GM19397 (cell line): Measurements from ENCODE around the gene TEP1.
"Not testable (repeated sequence)": the region's sequence is repeated elsewhere in the genome, so short reads cannot be mapped to it uniquely, and the experiment has no call there.

Experiments used
- ATAC-seq: cut with Tn5 transposase; IDR thresholded peaks from one replicate; pipeline ENCODE4 v1.9.1; 2021; ENCODE audit warnings: mild to moderate bottlenecking, moderate library complexity; ENCODE audit not compliant: unreplicated experiment

The TEP1 gene

DNA sequence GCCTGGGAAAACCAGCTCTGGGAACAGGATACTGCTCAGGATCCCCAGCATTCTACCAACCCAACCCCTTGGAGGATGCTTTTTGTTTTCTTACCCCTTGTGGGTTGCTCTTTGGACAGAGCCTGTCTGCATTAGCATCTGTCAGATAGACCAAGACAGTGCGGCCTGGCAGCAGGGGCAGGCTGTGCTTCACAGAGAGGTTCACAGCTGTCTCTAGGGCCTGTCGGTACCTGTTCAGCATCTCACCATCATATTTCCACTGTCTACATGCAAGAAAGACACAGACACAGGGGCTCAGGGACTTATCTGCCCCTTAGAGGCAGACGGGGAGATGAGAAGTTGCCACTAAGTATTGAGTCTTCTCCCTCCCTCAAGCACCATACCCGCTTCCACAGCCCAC, 21.8 kb downstream of the TEP1 start:
- ATAC-seq: no peak

DNA sequence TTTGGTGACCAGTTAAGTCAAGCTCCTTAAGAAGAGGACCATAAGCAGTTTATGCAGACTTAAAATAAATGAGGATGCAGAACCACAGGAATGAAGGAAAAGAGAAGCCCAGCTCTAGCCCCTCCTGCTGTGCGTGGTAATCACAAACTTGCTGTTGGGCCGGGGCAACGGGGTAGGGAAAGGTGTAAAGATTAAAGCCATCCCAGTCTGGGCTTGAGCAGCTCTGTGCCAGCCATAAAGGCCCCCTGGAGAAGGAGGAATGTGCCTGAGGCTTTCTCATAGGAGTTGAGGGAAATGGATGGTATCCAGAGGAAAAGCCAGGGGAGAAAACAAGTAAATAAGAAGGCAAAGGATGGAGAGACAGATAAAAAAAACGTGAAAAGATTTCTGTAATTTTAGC, 25.1 kb downstream of the TEP1 start:
- no peak for ATAC-seq

DNA sequence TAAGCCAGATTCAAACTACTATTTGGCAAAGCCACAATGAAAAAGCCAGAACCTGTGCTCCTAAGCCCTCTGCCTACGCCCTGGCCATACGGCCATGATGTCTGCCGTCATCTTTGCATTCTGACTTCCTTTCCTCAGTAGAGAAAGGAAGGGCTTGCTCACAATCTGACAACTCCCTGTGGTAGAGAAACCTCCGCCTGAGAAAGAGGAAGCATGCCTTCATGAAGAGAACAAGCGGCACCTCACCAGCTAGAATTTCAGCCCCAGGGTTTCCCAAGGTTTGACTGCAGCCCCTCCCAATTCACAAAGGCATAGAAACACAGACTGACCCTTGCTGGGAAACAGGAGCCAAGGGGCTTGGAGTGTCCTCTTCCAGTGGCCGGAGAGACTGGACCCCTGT, 25.7 kb downstream of the TEP1 start:
- no peak for ATAC-seq

DNA sequence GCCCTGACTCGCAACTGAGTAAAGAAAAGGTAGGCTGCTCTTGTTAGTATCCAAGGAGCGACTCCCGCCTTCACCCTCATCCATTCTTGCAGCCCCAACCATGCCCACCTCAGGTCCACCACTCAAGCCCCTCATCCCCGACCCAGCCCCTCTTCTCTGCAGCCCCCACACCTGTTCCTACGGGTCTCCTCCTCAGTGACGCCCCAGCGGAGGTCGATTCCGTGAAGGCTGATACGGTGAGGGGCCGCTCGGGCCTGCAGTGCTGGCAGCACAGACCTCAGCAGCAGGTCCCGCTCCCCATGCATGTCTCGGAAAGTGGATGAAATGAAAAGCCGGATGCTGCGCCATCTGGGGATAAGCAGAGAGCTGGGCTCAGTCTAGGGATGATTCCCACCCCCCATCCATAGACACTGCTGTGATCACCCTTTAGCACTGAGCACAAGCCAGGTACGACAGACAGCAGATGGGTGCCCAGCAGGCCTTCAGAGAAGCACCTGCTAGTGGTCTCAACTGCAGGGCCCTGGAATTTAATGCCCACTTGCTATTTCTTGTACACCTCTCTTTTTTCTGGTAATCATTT, 26.9 kb downstream of the TEP1 start:
- no peak for ATAC-seq

DNA sequence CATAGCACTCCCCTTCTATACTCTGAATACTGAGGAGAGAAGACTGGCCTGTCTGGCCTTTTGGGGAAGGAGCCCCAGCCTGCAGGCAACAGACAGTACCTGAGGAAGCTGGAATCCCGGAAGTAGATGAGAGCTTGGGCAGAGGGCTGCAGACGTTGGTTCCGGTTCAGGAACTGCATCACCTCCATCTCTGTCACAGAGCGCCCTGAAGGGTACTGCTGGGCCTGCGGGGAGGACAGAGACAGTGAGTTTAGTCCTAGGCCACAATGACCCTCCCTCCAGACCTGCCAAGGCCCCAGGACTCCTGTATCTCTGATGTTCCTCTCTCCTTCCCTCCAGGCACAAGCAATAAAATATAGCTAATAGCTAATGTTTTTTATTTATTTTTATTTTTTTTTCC, 28.4 kb downstream of the TEP1 start:
- ATAC-seq: no peak

DNA sequence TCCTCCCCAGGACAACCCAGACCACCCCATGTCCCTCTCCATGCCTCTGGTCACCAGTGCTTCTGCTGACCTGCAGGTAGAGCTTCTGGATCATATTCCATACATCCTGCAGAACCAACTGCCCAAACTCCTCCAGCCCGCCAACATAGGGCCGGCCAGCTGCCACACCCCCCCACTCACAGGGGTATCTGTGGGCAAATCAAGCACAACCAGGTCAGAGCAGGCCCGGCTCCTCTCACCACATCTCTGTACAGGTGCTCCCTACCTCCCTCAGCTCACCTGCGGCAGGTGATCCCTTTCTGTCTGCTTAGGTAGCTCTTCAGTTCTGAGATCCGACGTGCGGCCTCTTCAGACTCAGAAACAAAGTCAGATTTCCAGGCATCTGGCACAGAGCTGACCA, 29.0 kb downstream of the TEP1 start:
- no peak for ATAC-seq

DNA sequence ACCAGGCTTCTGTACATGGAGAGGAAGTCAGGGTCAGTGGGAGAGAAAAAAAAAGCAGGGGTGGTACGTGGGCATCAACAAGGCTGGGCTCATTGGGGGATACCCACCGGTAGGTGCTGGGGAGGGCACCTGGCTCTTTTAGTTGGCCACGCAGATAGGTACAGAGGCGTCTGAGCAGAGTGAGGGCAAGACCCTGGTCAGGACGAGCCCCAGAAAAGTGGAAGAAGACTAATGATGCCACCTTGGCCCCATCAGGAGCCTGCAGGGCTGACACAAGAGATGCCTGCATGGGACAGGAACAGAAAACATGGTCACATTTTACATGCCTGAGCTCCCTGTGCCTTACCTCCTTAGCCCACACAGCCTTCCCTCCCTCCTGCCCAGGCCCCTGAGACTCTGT, 29.7 kb downstream of the TEP1 start:
- no peak for ATAC-seq

DNA sequence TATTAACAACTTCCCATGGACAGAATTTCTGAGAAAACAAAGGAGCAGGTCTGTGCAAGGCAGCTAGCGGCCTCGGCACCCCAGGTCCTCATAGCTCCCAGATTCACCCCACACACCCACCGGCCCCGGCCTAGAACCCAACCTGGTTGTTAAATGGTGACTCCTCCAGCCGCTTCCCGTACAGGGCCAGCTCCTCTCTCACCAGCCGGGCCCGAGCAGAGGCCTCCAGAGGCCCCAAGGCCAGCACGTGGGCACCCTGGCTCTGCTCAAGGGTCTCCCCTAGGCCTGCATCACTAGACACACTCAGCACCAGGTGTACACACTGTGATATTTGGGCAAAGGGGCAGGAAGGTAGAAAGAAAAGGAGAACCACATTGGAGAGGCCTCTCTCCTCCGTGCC, 30.3 kb downstream of the TEP1 start:
- no peak for ATAC-seq

DNA sequence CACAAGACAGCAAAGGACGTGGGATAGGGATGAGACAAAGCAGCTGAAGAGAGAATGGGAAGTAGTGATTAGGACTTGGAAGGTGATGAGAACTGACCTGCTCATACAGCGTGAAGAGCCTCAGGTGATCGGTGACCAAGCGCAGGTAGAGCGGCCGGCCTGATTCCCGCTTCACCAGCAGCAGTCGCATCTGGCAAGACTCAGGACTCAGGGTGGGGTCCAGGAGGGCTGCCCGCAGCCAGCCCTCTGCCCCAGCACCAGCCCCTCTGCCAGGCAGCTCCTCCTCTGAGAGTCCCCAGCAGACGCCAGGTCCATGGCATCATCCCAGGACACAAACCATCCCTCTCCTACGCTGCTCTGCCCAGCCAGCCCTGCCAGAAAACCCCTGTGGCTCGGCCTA, 30.8 kb downstream of the TEP1 start:
- ATAC-seq: no peak

DNA sequence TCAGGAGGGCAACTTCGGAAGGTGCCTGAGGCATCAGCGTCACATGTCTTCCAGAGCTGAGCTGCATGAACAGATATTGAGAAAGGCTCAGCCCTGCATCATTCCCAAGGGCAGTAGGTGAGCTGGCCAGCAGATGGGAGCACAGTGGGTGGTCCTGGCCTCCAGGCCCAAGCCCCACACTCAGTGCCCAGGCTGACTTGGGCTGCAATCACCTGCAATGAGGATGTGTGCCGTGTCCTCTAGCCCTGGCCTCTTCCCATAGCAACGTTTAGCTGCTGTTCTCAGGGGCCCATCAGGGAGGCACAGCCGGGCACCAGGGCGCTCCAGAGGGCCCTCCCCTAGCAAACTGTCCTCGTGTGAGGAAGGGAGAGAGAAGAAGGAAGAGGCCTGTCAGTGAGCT, 32.0 kb downstream of the TEP1 start:
- ATAC-seq: no peak

DNA sequence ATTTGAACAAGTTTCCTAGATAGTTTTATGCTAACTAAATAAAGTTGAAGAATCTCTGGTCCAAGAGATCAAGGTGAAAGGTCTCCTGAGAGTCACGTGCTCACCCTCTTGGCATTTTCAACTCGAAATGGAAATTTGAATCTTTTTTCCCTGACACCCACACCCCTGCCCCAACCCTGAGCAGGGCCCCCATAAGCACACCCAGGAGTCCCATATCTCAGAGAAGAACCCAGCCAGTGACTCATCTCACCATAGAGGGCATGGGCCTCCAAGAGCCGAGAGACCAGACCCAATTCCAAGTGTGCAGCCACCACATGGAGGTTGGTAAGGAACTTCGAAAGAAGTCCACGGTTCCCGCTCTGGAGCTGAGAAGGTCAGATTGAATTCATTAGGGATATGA, 32.6 kb downstream of the TEP1 start:
- ATAC-seq: no peak

DNA sequence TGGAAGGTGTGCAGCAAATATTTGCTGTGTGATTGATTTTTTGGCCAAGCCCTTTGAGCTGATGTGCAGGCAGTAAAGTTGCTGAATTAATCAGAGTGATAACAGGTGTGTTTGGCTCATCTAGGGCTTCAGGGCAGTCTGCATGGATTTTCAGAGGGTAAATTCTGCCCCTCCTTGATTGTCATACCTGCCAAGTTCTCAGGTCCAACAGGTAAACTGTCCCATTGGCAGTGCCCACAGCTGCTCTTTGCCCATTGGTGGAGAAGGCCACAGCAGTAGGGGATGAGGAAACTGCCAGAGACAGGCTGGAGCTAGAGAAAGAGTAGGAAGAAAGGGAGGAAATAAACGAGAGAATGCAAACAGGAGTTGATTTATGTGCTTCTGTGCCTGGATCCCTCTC, 33.6 kb downstream of the TEP1 start:
- no peak for ATAC-seq

DNA sequence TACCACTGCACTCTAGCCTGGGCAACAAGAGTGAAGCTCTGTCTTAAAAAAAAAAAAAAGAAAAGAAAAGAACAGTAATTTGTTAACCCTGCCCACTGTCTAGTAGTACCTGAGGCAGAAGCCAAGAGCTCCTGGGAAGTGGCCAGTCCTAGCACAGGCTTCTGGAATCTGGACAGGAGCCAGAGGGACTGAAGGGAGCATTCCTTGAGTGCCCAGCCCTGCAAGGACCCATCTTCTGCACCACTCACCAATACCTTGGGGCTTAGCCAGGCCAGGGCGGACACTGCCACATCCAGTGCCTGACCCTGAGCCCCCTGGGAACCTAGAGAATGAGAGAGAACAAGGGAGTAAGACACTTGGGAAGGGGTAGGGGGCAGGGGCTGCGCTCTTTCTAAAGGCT, 36.1 kb downstream of the TEP1 start:
- no peak for ATAC-seq

DNA sequence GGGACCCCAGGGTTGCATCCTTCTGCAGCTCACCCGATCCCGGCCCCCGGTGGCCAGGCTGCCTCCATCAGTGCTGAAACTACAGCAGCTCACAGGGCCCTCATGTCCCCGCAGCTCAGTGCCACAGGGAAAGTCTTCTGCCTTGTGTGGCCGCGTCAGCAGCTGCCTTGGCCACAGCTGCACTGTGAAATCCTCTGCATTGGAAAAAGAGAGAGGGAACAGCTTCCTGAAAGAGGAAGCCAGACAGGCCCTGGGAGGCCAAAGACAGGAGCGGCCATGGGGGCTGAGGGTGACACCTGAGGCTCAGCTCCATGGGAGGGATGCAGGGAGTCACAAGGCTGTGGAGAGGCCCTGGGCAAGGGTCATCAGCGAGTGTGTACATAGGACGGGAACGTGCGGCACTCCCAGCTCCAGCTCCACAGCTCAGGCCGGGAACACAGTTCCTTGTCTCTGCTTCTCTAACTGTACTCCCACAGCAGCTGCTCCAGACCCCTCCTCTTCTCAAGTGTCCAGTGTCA, 37.2 kb downstream of the TEP1 start:
- no peak for ATAC-seq

DNA sequence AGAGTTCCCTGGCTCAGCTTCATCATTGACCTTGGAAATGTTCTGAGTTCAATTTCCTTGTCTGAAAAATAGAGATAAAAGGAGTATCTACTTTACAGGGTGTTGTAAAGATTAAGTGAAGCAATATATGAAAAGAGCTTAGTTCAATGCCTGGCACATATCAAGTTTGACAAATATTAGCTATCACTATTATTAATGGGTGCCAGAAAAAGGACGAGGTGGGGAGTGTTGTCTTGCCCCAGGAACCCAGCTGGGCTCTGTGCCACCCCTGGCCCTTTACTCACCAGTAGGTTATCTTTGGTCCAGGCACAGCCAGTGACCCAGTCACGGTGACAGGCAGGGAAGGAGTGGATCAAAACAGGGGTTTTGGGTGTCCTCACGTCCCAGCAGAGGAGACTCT, 37.8 kb downstream of the TEP1 start:
- ATAC-seq: no peak

DNA sequence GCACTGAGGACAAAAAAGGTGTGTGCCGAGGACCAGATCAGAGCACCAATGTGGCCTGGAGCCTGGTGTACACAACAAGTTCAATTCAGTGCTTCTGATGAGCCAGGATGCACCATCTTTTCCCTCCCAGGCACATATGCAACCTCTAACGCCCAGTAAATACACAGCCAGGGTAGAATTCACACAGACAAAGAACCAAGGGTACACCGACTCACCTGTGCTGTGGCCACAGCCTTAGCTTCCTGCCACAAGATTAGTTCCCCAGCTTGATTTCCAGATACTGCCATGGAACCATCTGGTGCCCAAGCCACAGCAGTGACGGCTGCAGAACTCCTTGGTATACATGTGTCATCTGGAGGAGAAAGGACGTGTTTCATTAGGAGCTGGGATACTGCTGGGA, 40.5 kb downstream of the TEP1 start:
- ATAC-seq: no peak

DNA sequence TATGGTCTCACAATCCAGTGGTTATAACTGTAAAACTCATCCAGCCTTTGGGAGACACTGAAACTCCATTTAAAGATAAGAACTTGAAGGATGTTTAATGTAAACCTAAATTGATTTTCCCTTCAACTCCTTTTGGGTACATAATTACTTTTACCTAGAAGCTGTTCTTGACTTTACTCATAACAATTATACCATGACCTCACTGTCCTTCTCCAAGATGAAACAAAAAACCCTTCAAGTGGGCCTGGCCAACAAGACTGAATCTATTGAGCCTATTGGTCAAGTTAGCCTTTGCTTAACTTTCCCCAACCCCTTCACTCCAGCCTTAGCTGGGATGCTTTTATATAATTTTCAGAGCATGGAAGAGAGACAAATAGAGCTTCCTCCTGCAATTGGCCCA, 47.4 kb downstream of the TEP1 start:
- ATAC-seq: no peak

DNA sequence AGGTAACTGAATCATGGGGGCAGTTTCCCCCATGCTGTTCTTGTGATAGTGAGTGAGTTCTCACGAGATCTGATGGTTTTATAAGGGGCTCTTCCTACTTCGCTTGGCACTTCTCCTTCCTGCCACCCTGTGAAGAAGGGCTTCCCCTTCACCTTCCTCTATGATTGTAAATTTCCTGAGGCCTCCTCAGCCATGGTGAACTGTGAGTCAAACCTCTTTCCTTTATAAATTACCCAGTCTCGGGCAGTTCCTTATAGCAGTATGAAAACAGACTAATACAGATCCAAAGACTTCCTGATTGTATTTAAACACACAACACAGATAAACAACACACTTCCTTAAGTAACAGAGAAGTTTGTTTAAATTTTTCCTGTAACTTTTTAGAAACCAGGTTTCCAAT, 54.8 kb downstream of the TEP1 start:
- ATAC-seq: not testable (repeated sequence)

DNA sequence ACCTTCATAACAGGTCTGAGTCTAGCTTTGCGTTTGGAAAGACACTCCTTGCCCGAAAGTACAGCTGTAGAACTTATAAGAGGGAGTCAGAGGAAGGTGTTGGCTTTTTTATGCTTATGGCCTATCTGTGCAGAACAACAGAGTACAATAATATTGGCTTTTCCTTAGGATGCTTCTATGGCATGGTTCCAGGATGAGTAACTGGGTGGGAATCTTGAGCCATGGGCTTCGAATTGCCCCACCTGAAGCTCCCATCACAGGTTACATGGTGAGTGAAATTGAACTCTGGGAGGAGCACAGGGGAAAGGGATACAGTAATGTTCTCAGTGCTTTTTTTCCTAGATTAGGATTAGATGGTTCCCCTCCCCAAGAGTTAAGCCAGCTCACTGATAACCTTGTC, 56.9 kb downstream of the TEP1 start:
- no peak for ATAC-seq

DNA sequence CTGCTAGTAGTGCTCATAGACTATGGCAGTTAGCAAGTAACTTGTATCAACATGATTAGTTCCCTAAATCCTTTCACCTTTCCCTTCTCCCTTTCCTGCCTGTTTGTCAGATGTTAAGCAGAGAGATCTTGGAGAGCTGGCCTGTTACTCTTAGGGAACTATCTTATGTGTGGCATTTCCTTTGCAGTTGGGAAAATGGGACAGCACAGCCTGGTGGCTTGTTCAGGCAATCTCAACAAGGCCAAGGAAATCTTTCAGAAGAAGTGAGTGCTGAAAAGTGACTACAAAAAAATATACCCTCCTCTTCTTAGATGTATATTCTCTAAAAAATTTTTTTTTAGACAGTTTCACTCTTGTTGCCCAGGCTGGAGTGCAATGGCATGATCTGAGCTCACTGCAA, 62.4 kb downstream of the TEP1 start:
- no peak for ATAC-seq

DNA sequence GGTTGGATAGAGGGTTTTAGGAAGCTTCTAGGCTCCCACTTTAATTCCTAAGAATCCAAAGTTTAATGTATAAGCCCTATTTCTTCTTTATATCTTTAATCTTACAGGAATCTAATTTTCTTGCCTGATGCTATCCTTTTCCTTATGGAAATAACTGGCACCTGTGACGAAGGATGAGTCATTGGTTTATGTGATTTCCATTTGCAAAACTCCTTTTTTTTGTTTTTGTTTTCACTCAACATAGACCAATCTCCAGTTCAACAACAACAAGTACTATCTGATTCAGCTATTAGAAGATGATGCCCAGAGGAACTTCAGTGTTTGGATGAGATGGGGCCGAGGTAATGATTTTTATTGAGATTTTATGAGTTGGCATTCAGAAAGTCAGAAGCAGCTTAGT, 63.0 kb downstream of the TEP1 start:
- ATAC-seq: no peak

DNA sequence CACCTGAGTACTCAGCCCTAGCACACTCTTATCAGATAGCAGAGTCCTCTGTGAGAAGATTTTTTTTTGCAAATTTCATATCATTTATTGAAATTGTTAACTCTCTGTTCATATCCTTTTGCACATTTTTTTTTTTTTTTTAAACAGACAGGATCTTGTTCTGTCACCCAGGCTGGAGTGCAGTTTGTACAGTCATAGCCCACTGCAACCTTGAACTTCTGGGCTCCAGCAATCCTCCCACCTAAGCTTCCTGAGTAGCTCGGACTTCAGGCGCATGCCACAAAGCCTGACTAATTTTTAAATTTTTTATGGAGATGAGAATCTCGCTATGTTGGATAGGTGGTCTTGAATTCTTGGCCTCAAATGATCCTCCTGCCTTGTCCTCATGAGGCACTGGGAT, 65.6 kb downstream of the TEP1 start:
- no peak for ATAC-seq

DNA sequence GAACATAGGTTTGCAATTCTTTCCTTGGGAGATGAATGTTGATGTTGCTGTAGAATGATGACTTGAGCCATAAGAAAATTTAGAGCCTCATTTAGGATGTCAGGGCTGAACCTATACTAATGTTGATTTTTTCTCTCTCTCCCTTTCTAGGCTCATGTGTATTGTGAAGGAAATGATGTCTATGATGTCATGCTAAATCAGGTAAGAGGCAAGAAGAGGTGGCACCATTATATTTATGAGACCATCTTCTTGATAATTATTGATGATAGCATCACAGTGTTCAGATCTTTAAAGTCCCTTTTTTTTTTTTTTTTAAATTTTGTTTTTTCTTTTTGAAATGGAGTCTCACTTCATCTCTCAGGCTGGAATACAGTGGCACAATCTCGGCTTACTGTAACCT, 66.6 kb downstream of the TEP1 start:
- no peak for ATAC-seq

DNA sequence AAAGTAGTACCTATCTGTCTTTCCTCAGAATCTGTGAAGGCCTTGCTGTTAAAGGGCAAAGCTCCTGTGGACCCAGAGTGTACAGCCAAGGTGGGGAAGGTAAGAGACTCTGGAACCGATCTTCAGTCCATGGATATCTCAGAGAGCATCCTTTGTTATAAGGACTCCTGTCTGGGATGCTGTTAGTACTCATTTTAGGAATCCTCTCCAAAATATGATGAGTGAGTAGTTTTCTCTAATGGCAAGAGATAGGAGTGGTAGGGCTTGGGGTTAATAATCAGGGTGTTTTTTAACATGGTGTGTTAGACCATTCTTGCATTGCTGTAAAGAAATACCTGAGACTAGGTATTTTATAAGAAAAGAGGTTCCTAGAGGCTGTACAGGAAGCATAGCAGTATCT, 67.9 kb downstream of the TEP1 start:
- no peak for ATAC-seq
